BJ (cell line): ENCODE results near the gene PAEP. TPM values are rescaled to one million over a fixed set of nuclear protein-coding genes. Genes with fewer than 3 reads are reported as not detected.

Source experiments
- CTCF ChIA-PET: fragments of 350-600 bp; formaldehyde crosslinking; extraction: SDS; loops from one replicate; lab custom pipeline; 2021; ENCODE audit warnings: antibody characterized with exemption, inconsistent platforms; lab: Yijun Ruan, JAX
- POLR2A ChIA-PET: fragments of 300-600 bp; sonication (Branson Sonifier 250); formaldehyde crosslinking; extraction: SDS; loops from one replicate; lab custom pipeline; 2021; ENCODE audit warnings: antibody characterized with exemption; lab: Charles Lee
- DNase-seq: peaks from one replicate; pipeline ENCODE4 v3.0.0-alpha.2; 2011; ENCODE audit warnings: low read depth
- H3K27me3 ChIP-seq: 2 replicates; pipeline ENCODE4 v1.6.0; 2011; ENCODE audit warnings: low read length; ENCODE audit not compliant: control insufficient read depth, insufficient read depth
- H3K36me3 ChIP-seq: 2 replicates; pipeline ENCODE4 v1.5.1; 2011; ENCODE audit warnings: low read length; ENCODE audit not compliant: control insufficient read depth, insufficient read depth
- H3K4me3 ChIP-seq: 2 replicates; pipeline ENCODE4 v1.5.1; 2011; ENCODE audit warnings: low read depth, mild to moderate bottlenecking, control low read depth, low read length
- polyA plus RNA-seq: library from polyadenylated mRNA; depleted of rRNA; stranded (reverse); fragments of >200 nt; gene quantifications from 2 replicates; pipeline ENCODE4 v1.2.3, GENCODE V29; 2011
- TF ChIP-seq, protein P1 (sequence below): IDR thresholded peaks from 2 replicates; pipeline ENCODE4 v1.5.1; 2011; ENCODE audit warnings: low read depth, mild to moderate bottlenecking, control low read depth, inconsistent platforms, low read length, moderate library complexity; ENCODE audit not compliant: insufficient read depth

Gene PAEP
- polyA plus RNA-seq, 1 experiment: not detected

- Histone ChIP-seq H3K27me3 (no peaks in the 10 kb centered on the region), H3K36me3 (no peaks in the 10 kb centered on the region), H3K4me3 (no peak overlapping the region)
- TF ChIP-seq, protein P1, sequence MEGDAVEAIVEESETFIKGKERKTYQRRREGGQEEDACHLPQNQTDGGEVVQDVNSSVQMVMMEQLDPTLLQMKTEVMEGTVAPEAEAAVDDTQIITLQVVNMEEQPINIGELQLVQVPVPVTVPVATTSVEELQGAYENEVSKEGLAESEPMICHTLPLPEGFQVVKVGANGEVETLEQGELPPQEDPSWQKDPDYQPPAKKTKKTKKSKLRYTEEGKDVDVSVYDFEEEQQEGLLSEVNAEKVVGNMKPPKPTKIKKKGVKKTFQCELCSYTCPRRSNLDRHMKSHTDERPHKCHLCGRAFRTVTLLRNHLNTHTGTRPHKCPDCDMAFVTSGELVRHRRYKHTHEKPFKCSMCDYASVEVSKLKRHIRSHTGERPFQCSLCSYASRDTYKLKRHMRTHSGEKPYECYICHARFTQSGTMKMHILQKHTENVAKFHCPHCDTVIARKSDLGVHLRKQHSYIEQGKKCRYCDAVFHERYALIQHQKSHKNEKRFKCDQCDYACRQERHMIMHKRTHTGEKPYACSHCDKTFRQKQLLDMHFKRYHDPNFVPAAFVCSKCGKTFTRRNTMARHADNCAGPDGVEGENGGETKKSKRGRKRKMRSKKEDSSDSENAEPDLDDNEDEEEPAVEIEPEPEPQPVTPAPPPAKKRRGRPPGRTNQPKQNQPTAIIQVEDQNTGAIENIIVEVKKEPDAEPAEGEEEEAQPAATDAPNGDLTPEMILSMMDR: no peak
- ChIA-PET POLR2A (no interaction called here), CTCF (no interaction called here)
- DNase-seq: no peak
Observed at GRCh38 chr9:135607401-135608293, 46.1 kb downstream of the PAEP start.

GRCh38 chr9:135608294-135608998 is 46.9 kb downstream of the PAEP start:
- ChIA-PET POLR2A (no interaction called here), CTCF (no interaction called here)
- Histone ChIP-seq H3K4me3 (no peak overlapping the region), H3K27me3 (no peaks in the 10 kb centered on the region), H3K36me3 (no peaks in the 10 kb centered on the region)
- TF ChIP-seq, protein P1: no peak
- DNase-seq: no peak

- no peaks in the 10 kb centered on the region for H3K27me3 ChIP-seq
- ChIA-PET CTCF (no interaction called here), POLR2A (no interaction called here)
- no peaks in the 10 kb centered on the region for H3K36me3 ChIP-seq
- no peak for DNase-seq
- TF ChIP-seq, protein P1: no peak
- no peak overlapping the region for H3K4me3 ChIP-seq
Observed at GRCh38 chr9:135608999-135609317, 47.4 kb downstream of the PAEP start.

DNA sequence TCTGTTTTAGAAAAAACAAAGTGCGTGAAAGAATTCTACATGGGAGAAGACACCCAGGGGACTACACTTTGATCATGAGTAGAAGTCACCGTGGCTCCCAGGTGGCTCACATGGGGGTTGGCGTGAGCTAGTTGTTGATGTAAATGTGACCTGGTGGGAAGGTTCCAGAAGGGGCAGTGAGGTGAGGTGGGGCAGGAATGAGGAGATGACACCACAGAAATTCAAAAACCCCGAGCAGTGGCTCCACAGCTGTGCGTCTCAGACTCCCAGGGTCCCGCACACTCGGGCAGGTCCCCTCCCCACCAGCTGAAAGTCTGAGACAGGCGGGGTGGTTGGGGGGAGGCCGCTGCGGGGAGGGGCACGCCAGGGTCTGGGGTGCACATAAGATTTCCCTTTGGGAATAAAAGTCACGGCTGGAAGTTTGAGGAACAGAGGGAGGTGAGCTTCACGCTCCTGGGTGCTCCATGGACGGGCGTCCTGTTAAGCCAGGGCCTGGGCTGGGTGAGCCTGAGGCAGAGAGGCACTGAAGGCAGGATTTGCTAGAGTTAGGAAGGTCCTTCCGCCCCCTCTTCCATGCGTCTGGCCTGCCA is 47.9 kb downstream of the PAEP start:
- POLR2A ChIA-PET: no interaction called here

More for the DNA sequence above, 47.9 kb downstream of the PAEP start:
- TF ChIP-seq, protein P1: no peak
- H3K36me3 ChIP-seq: no peaks in the 10 kb centered on the region
- no peak overlapping the region for H3K4me3 ChIP-seq
- CTCF ChIA-PET: no interaction called here
- no peak for DNase-seq
- no peaks in the 10 kb centered on the region for H3K27me3 ChIP-seq
